ENCODE measurements around the gene EXOC4.
A peak's percentile ranks its signal among the peaks of the same experiment; 100 is the strongest.

EXOC4 gene

DNA sequence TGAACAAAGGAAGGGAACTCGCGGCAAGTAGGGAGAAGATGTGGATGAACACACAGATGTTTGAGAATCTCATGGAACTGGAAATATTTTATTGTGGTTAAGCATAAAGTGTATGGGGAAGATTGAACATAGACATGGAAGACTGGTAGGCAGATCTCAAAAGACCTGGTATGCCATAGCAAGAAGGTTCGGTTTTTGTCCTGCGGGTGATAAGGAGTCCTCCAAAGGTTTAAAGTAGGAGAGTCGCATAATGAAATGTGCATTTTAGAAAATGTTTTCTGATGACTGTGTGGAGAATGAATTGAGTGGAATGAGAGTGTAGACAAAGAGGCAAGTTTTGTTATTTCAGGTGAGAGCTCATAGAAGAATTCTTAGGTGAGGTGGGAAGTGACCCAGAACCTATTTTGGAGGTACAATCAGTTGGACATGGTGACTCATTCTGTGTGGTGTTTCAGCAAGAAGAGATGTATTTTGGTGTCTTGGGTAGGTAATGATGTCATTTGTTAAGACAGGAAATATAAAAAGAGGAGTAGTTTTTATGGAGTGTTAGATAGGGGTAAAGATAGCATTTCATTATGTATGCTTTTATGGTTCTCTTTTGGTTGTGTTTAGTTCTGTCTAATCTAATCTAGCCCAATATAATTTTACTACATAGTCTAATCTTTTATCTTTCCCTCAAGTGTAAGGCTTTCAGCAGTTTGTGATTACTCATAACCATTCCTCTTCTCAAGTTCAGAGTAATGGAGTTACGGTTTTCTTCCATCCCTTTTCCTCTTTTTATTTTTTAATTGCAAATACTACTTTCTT lies 239.2 kb downstream of the EXOC4 start:
- no peak for DNase-seq (ENCODE audit: low read depth)

DNA sequence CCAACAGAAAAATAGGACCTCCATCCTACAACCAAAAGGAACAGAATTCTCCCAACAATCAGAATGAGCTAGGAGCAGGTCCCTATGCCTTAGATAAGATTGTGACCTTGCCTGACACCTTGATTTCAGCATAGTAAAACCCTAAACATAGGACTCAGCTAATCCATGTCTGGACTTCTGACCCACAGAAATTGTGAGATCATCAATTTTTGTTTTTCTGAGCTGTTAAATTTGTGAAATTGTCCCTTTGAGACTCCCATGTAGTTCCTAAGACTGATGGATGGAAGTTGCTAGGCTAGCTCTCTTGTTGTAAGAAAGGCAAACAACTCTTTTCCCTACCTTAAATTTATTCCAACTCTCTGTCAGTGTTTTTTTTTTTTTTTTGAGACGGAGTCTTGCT lies 244.2 kb downstream of the EXOC4 start:
- DNase-seq (ENCODE audit: low read depth) = no peak

DNA sequence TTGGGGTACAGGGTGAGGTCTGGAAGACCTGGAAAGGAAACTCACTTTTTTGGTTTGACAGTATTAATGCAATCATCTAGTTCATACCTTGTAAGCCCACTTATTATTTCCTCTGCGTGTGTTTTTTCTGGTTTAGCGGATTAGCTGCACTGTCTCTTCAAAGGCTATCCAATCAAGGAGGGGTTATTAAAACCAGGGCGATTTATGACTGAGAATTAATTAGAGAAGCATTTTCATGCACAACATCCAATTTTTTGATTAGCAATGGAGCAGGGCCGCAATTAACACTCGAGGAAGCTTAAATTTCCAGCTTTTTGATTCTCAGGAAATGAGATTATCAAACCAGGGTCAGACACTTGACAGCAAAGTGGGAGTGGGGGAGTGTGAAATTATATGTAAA lies 248.9 kb downstream of the EXOC4 start:
- no peak for DNase-seq (ENCODE audit: low read depth)

DNA sequence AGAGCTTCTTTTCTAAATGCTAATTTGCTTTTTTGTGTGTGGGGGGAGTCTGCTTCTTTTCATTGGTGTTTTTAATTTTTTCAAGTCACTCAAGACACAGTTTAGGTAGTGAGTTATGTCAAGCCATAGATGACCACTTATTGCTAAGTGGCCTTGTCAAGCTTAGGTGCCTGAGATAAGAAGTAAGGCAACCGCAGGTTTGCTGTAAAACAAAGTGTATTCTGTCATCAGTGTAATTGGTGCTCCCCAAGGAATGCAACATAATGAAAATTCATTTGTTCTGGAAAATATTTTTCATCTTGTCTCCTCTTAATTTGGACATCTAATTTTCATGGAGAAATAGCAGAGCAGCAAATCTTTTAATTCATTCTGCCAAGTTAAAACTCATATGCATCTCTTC lies 249.6 kb downstream of the EXOC4 start:
- no peak for DNase-seq (ENCODE audit: low read depth)

DNA sequence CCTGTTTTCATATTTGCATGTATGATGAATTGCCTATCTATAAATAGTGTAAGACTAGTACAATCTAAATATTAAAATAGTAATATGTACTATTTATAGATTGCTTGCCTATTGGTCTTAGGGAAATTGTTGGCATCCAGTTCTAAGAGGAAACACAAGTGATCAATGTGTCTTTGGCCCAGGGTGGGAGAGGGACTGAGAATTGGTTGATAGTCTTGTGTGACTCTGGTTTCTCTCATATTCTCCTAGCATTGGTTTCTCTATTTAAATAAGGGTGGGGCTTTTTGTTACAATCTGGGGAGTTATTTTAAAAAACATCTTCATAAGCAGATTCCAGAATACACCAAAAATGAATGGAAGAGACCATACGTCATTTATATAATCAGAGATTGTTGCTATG lies 250.1 kb downstream of the EXOC4 start:
- no peak for DNase-seq (ENCODE audit: low read depth)

DNA sequence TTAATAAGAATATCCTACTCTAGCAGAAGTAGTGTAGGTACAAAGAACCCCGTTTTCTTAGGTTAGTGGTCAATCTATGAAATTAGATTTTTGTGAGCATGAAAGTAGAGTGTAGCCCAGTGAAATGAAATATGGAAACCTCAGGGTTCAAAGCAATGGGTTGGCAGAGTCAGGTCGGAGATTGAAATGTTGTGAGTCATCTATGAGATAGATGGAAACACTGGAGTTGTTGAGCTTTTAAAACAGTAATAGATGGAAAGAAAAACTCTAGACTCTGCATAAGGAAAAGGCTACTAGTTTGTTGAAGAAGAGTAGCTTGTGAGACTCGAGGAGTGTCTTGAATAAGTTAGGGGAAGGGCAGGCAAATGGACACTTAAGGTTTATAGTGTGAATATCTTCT lies 251.9 kb downstream of the EXOC4 start:
- DNase-seq (ENCODE audit: low read depth) = no peak

DNA sequence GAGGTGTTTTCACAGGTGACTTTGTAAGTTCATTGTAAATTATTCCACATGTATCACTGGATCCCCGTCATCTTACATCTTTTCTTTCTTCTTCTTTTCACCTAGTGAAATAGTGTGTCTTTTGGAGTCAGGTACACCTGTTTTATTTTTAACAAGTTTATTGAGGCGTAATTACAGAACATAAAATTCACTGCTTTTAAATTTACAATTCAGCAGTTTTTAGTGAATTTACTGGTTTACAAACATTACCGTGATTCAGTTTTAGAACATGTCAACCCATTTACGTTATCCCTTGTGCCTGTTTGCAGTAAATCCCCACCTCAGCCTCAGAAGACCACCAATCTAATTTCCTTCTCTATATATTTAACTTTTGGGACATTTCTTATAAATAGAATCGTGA lies 256.9 kb downstream of the EXOC4 start:
- no peak for DNase-seq (ENCODE audit: low read depth)

DNA sequence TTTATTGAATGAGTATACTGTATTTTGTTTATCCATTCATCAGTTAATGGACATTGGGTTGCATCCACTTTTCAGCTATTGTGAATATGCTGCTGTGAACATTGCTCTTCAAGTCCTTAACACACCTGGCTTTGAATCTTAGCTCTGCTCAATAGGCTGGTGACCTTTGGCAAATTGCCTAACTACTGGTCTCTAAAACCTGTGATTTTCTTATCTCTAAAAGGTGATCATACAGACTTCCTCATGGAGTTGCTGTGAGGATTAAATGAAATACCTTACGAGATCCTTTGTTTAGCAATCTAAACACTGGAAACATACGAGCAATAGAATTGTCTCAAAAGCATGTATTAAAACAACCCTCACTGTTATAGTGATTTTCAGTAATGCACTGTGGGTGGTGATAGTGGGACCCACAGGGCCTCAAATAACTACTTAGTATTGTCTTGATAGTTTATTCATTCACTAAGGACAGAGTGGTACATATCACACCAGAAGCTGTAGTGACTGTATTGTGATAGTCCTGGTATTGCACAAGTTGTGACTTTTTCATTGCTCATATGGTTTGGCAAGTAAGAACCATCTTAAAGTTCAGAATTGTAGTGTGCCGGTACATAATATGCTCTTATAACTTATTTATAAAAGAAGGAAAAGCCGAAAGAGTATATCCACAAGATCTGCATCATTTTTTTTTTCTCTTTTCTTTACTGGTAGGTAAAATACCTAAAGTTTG lies 257.6 kb downstream of the EXOC4 start:
- DNase-seq (ENCODE audit: low read depth) = no peak

DNA sequence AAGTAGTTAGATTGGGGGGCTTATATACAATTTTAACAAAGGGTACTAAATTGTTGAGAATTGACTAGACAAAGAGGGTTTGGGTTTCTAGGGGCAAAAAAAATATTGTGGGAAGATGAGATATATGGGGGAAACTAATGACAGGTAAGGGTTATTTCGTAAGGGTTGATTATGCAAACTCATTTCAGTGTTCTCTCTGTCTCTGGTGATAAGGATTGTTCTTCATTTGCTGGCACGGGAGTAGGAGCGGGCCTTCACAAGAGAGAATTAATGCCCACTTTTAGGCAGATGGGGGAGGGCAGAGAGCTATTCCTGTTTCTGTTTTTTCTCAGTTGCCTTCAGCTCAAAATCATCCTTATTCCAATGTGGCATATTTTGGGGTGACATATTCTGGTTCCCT lies 258.4 kb downstream of the EXOC4 start:
- no peak for DNase-seq (ENCODE audit: low read depth)

DNA sequence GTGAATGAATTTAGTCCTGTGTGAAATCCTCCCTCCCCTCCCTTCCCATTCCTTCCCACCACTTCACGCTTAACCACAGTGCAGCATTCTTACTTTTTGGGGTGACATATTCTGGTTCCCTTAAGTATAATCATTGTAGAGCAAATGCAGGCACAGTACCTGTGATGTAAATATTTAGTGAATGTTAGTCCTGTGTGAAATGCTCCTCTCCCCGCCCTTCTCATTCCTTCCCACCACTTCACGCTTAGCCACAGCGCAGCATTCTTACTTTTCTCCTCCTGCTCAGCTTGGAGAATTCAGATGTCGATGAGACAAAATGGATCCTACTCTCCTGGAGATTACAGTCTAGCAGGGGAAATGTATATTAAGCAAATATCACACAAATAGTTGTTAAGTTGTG lies 258.8 kb downstream of the EXOC4 start:
- no peak for DNase-seq (ENCODE audit: low read depth)

DNA sequence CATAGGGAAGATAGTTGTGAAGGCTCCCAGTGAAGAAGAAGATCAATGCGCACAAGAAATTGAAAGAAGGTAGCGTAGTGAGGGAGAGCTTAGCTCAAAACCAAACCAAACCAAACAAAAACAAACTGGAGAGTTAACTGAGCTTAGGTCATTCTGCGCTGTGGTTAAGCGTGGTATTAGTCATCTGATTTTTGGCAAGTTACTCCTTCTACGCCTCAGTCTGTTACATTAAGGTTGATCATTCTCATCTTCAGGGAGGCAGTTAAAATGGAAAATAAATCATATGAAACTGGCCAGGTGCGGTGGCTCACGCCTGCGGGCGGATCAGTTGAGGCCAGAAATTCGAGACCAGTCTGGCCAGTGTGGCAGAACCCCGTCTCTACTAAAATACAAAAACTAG lies 259.7 kb downstream of the EXOC4 start:
- peak; percentile 26 for DNase-seq (ENCODE audit: low read depth)

DNA sequence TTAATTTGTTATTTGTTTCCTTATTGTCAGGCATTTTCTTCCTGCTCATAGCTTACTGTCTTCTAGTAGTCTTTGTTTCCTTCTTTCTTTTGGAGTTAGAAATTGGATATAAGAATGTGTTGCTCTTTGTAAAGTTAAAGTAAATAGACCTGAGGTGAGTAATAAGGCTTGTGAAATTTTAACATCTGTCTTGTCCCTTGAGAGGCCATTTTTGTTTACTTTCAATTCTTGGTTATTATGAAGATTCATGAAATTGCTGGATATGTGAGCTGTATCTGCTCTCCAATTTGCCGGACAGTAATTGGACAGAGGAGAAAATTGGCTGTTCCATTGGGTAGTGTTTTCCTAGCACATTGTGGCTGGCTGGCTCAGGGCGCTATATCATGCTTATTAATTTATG lies 260.7 kb downstream of the EXOC4 start:
- no peak for DNase-seq (ENCODE audit: low read depth)

DNA sequence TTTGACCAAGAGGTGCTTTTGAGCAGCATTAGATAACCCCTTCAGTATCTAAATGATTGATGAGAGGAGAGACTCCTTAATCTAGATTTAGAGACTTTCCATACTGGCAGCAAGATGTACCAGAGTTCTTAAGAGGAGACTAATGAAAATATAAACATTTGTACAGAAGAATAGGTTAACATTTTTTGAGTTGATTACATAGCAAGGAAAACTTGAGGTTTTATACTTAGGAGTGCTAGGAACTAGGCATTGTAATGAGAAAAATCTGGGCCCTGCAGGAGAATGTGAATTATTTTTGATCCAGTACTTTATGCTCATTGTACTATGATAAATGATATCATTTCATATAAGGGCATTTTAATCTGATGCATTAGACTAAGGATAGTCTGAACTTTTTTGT lies 261.7 kb downstream of the EXOC4 start:
- no peak for DNase-seq (ENCODE audit: low read depth)

DNA sequence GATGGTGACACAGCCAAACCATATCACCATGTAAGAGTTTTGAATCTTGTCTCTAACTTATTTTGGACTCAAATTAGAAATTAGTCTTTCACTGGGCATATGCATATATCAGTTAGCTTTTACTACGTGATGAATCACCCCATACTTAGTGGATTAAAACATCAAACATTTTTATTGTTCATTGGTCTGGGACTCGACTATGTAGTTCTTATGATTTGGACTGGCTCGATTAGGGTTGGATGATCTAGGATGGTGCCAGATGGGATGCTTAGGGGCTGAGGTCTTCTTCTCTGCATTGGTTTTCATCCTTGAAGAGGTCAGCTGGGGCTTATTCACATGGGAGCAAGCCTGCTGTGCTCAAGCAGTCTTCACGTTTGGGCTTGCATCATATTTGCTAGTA lies 264.9 kb downstream of the EXOC4 start:
- DNase-seq (ENCODE audit: low read depth) = no peak

DNA sequence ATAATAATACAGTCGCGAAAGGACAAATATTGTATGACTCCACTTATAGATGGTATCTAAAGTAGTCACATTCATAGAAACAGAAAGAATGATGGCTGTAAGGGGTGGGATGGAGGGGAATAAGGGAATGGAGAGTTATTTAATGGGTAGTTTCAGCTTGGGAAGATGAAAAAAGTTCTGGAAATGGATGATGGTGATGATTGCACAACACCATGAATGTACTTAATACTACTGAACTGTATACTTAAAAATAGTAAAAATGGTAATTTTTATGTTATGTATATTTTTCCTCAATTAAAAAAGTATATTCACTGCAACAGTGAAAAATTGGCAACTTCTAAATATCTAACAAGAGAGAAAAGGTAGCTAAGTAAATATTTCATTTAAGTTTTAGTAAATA lies 265.8 kb downstream of the EXOC4 start:
- DNase-seq (ENCODE audit: low read depth) = no peak

DNA sequence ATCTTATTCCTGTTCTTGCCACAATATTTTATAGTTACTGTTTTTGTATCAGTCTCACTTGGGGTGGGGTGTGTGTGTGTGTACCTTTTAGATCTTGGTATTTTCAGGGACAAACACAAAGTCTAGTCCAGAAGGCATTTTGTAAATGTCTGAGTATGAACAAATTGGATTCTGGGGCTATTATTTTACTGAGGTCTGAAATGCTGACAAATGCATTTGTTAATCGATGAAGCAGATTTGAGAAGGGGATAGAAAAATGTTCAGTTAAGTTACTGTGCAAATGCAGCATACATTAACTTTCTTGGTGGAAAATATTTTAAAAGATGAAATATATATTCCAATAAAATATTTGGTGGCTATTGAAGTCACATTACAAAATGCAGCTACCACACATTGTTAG lies 267.4 kb downstream of the EXOC4 start:
- no peak for DNase-seq (ENCODE audit: low read depth)

DNA sequence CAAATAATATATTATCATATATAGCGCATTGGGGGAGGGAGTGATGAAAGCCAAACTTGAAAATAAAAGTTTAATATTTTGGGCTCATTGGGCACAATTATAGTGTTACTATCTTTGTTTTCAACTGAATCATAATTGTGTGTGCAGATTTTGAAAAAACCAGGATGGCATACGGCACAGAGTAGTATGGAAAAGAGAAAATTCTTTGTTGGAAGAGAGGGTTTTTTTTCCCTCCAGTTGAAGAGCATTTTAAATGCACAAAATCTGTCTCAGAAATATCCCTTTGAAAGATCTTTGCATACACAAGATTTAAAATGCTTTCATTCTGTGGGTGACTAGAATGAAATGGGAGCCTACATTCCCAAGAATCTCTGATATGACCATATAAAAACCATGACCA lies 269.6 kb downstream of the EXOC4 start:
- no peak for DNase-seq (ENCODE audit: low read depth)

DNA sequence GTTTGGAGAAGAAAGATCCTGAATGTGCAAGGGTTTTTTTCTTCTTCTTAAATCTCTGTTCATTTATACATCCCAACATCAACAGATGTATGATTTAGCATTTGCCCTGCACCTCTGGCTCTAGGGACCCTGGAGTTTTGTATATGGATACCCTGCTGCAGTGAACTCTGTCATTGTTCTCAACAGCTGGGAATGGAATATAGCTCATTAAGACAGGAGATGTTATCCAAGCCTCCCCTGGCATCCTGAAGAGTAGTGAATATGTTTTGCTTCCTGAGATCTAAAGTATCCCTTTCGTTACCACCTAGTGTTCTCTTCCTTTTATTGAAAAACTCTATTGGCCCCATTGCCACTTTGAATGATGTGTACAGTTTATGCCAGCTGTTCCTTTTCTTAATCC lies 275.9 kb downstream of the EXOC4 start:
- DNase-seq (ENCODE audit: low read depth) = no peak

DNA sequence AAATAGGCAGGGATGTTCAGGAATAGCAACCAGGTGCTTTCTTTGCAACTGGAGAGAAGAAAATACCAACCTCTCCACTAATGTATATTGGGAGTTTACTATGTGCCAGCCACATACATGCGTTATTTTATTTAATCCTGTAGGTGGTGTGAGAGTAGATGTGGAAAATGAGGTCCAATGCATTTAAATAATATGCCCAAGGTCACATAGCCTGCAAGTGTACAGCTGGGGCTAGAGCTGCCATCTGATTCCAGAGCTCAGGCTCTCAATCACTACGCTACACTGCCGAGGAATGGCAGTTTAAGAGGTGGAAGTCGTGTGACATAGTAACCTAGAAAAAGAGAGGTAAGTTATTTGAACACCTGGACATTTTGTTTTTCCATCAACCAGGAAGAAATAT lies 277.0 kb downstream of the EXOC4 start:
- no peak for DNase-seq (ENCODE audit: low read depth)

DNA sequence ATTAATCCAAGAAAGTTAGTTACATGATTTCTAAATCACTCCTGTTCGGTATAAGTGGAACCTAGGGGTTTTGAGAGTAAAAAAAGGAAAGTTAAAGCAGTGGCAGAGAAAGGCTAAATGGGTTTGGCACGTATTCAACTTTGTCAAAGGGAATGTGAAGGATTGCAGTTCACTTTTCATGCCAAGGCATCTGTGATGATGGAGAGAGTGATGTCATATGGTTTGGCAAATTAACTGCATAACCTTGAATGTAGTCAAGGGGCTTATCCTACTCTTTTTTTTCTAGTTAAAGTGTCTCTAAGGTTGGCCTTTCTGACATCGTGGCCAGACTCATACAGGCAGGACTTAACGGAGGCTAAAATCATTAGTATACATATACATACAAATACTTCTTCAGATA lies 277.8 kb downstream of the EXOC4 start:
- peak; percentile 14 for DNase-seq (ENCODE audit: low read depth)

DNA sequence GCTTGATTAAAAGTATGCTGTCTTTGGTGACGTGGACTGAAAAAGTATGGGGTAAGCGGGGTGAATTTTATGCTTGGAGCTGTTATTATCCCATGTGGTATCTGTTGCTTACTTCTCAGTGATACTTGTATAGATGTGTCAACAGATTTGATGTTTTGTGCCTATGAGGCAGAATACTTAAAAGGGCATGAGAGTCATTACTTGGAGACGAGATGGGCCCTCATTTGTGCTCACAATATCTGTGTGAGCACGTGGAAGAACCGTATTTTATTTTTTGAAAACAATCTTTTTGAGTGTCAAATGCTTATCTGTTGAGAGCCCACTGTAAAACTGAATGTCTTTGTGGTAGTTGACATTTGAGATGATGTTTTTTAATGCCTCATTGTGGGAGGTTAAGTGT lies 281.9 kb downstream of the EXOC4 start:
- no peak for DNase-seq (ENCODE audit: low read depth)

DNA sequence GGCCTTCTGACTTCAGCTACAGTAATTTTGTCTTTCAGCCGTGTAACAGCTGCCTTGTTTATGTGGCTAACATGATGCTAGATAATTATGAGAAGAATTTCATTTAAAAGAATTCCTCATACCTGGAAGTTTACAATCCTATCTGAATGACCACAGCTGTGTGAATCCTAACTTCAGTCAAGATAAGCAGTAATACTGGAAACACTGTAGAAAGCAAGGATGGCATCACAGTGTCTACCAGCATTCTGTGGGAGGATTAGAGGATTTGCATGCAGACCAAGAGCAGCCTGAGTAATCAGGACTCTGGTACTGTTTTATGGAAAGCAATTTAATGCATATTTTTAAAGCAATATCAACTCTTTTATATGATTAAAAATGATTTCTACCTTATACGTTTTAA lies 282.4 kb downstream of the EXOC4 start:
- no peak for DNase-seq (ENCODE audit: low read depth)

DNA sequence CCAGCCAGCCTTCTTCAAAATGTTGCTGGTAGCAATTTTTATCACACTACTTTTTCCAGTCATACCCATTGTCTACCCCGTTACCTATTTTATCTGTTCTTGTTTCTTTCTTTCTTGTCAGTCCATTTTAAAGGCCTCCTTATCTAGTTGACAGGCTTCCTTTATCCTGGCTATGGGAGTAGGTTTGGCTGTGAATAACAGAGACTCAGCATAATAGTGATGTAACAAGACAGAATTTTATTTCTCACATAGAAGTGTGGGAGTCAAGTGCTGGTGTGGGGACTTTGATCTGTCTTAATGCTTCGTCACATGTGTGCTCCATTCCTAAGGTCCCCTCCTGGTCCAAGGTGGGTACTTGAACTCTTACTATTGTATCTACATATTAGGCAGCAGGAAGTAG lies 283.6 kb downstream of the EXOC4 start:
- no peak for DNase-seq (ENCODE audit: low read depth)

DNA sequence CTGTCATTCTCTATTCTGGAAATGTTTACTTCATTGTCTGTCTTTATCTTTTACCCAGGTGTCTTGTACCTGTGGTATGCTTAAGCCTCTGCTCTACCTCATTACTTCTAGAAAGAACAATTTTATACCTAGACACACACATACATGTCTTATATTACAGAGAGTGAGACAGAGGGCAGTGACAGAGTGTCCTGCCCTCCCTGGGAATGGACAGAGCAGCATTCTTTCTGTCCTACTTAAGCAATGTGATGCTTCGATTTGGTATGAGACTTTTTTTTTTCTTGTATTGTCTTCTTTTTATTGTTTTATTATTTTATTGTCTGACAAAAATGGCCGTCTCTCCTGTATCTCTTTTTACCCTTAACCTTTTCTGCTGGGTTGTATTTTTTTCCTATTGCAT lies 286.1 kb downstream of the EXOC4 start:
- DNase-seq (ENCODE audit: low read depth) = no peak

Data from HS-27A (cell line).